ENCODE results near the gene FBXL7. TPM values are rescaled to one million over a fixed set of nuclear protein-coding genes. Genes with fewer than 3 reads are reported as not detected.

Gene FBXL7
- polyA plus RNA-seq, 3 donors: 23.9 to 29.1 (median 28.1) TPM

GRCh38 chr5:15983392-15983791, 483.4 kb downstream of the FBXL7 start:
- DNase-seq (ENCODE audit: extremely low read depth in 1 of 11, low read depth in 9 of 11, low spot score in 4 of 11): no peak

Measured in renal cortex interstitium (tissue), 11 donors.